ENCODE measurements around the gene POP7.

POP7 gene

GRCh38 chr7:100679129-100679926 is 26.6 kb upstream of the POP7 start:
- no peak for DNase-seq

GRCh38 chr7:100679927-100680575 is 25.9 kb upstream of the POP7 start:
- no peak for DNase-seq

- DNase-seq: no peak
These were observed 25.2 kb upstream of the POP7 start for GRCh38 chr7:100680576-100681271.

GRCh38 chr7:100681491-100682227 is 24.3 kb upstream of the POP7 start:
- no peak for DNase-seq

- DNase-seq: no peak
These were observed 23.6 kb upstream of the POP7 start for GRCh38 chr7:100682228-100682741.

GRCh38 chr7:100682991-100683658 is 22.8 kb upstream of the POP7 start:
- no peak for DNase-seq

- DNase-seq: no peak
These were observed 22.0 kb upstream of the POP7 start for GRCh38 chr7:100683659-100684533.

- DNase-seq: no peak
These were observed 21.3 kb upstream of the POP7 start for GRCh38 chr7:100684534-100685042.

- DNase-seq: no peak
These were observed 20.8 kb upstream of the POP7 start for GRCh38 chr7:100685049-100685605.

GRCh38 chr7:100685631-100686145 is 20.2 kb upstream of the POP7 start:
- no peak for DNase-seq

- DNase-seq: no peak
These were observed 19.6 kb upstream of the POP7 start for GRCh38 chr7:100686201-100686821.

- DNase-seq: no peak
These were observed 19.1 kb upstream of the POP7 start for GRCh38 chr7:100686822-100687211.

- no peak for DNase-seq
These were observed 18.7 kb upstream of the POP7 start for GRCh38 chr7:100687261-100687660.

- no peak for DNase-seq
These were observed 18.1 kb upstream of the POP7 start for GRCh38 chr7:100687751-100688300.

GRCh38 chr7:100688326-100688860 is 17.5 kb upstream of the POP7 start:
- no peak for DNase-seq

GRCh38 chr7:100689230-100690135 is 16.4 kb upstream of the POP7 start:
- DNase-seq: no peak

- peak; percentile 74 for DNase-seq
These were observed 14.0 kb upstream of the POP7 start for GRCh38 chr7:100691676-100692577.

Data from CD4-positive, alpha-beta T cell treated with Interferon gamma for 1 hour (primary cell).